ENCODE data around the gene TSHZ2. TPM values are rescaled to one million over a fixed set of nuclear protein-coding genes. Genes with fewer than 3 reads are reported as not detected.

The TSHZ2 gene
- total RNA-seq, 6 experiments from 2014 or later, result not detected

DNA sequence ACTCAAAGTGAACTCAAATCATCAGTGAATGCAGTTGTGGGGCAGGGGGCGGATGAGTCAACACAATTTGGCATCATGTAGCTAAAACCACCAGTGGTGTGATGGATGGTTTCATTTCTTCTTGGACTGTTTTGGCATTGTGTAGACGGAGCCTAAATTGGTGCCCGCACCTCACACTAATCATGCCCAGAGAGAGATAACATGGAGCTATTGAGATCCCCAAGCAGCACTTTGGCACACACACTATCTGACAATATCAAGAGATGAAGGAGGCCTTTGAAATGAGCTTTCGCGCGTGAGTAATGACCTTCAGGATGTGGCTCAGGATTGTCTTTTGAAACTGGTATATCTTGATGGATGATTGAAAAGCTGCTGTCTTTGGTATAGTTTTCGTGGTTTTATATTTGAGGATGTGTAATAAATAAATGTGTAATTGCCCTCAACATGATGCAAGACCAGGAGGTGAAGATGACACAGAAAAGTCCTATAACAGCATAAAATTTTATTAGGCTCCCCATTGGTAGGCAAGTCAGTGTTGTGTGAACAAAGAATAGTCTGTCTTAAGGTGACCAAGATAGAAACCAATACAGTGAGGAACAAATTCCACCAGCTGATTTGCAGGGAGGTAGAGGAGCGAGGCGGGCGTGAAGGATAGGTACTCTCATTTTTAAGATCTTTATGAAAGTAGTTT is 174.2 kb downstream of the TSHZ2 start:
- Mint-ChIP-seq H3K4me3 (no peak overlapping the region), H3K27me3 (ENCODE audit: insufficient read depth) (no peaks in the 10 kb centered on the region), H3K4me1 (ENCODE audit: low read depth) (no peaks in the 10 kb centered on the region), H3K27ac (no peak overlapping the region), H3K36me3 (ENCODE audit: low read depth) (no peaks in the 10 kb centered on the region), H3K9me3 (peaks cover 45% of the 10 kb centered on the region)
- DNase-seq, result no peak
- TF ChIP-seq, protein P1, sequence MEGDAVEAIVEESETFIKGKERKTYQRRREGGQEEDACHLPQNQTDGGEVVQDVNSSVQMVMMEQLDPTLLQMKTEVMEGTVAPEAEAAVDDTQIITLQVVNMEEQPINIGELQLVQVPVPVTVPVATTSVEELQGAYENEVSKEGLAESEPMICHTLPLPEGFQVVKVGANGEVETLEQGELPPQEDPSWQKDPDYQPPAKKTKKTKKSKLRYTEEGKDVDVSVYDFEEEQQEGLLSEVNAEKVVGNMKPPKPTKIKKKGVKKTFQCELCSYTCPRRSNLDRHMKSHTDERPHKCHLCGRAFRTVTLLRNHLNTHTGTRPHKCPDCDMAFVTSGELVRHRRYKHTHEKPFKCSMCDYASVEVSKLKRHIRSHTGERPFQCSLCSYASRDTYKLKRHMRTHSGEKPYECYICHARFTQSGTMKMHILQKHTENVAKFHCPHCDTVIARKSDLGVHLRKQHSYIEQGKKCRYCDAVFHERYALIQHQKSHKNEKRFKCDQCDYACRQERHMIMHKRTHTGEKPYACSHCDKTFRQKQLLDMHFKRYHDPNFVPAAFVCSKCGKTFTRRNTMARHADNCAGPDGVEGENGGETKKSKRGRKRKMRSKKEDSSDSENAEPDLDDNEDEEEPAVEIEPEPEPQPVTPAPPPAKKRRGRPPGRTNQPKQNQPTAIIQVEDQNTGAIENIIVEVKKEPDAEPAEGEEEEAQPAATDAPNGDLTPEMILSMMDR (IDR thresholded peaks at IDR 0.05), result no peak

DNA sequence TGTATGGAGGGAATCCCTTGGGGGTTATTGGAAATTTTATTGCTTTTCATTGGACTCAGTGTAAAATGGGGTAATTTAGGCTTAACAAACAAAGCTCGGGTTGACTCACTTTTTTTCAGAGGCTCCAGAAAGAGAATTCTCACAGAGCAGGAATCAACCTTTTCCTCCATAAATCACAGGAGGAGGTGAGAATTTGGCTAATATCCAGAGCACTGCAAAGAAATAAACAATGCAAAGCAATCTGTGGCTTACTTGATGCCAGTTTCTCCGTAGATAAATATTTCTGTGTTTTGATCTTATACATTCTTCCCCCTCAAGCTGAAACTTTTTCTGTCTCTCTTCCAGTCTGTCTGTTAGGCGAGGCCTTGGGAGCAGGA is 176.6 kb downstream of the TSHZ2 start:
- Mint-ChIP-seq H3K27me3 (ENCODE audit: insufficient read depth) (no peaks in the 10 kb centered on the region; the same call in 1 of the 2 replicates), H3K4me1 (ENCODE audit: low read depth) (no peaks in the 10 kb centered on the region), H3K27ac (no peak overlapping the region), H3K36me3 (ENCODE audit: low read depth) (no peaks in the 10 kb centered on the region), H3K9me3 (peaks cover 38% of the 10 kb centered on the region), H3K4me3 (no peak overlapping the region)
- TF ChIP-seq, protein P1 (IDR thresholded peaks at IDR 0.05), result no peak
- no peak for DNase-seq

DNA sequence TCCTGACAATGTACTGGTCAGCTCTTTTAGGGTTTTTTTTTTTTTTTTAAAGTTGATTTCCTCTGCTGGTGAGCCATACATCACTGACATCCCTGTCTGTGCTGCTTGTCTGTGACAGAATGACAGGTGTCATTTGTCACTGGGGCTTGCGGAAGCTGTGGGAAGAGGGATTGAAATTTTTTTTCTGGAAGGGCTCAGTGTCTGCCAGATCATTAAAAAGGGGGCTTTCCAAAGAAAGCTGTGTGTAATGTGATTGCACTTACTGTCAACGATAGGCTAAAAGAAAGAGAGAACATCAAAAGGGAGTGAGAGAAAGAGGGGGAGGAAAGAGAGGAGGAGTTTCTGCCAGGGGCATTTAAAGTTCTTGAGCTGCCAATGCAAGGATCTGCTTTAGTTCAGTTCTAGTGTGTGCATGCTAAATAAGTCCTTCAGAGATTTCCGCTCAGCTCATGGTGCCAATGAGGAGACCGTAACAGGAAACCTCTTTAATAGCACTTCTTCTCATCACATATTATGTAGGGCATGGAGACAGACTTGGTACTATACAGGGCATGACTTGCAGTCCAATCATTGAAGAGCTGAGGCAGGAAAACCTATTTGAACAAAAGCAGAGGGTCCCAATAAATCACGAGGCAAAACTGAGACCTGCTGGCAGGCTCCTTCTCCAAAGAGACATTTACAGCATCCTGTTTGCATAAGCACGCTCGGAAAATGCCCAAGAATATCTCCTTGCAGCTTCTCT is 177.2 kb downstream of the TSHZ2 start:
- no peaks in the 10 kb centered on the region for H3K36me3 Mint-ChIP-seq (ENCODE audit: low read depth)
- H3K27ac Mint-ChIP-seq, result no peak overlapping the region
- no peaks in the 10 kb centered on the region for H3K4me1 Mint-ChIP-seq (ENCODE audit: low read depth)
- TF ChIP-seq, protein P1 (IDR thresholded peaks at IDR 0.05), result no peak
- H3K9me3 Mint-ChIP-seq, result peaks cover 35% of the 10 kb centered on the region
- H3K27me3 Mint-ChIP-seq (ENCODE audit: insufficient read depth), result no peaks in the 10 kb centered on the region; the same call in 1 of the 2 replicates
- no peak overlapping the region for H3K4me3 Mint-ChIP-seq
- no peak for DNase-seq

DNA sequence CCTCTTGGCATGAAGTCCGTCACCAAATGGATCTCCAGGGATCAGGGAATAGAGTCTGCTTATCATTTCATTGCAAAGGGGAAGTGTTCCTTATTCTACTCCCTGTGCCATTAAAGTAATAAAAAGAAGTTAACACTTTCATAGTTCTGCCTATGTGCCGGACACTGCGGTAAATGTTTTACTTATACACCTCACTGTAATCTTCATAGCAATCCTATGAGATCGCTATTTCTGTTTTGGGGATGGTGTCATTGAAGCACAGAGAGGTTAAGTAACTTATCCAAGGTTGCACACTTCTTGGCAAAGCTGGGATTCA is 177.7 kb downstream of the TSHZ2 start:
- Mint-ChIP-seq H3K36me3 (ENCODE audit: low read depth) (no peaks in the 10 kb centered on the region), H3K27me3 (ENCODE audit: insufficient read depth) (no peaks in the 10 kb centered on the region; the same call in 1 of the 2 replicates), H3K4me1 (ENCODE audit: low read depth) (no peaks in the 10 kb centered on the region), H3K27ac (no peak overlapping the region), H3K9me3 (peaks cover 35% of the 10 kb centered on the region), H3K4me3 (no peak overlapping the region)
- no peak for DNase-seq
- TF ChIP-seq, protein P1 (IDR thresholded peaks at IDR 0.05), result no peak

DNA sequence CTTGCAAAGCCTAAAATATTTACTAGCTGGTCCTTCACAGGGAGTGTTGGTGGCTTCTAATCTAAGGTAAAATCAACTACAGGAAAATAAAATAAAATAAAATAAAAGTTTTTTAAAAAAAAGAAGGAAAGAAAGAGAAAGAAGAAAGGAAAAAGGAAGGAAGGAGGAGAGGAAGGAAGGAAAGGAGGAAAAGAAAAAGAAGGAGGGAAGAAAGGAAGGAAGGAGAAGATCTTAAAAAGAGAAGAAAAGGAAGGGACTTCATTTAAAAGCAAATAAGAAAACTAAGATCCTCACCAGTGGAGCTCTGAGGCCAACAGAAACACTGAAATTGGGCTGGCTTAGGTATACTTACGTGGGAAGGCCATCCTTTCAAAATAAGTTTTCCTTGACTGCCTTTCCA is 178.4 kb downstream of the TSHZ2 start:
- H3K27ac Mint-ChIP-seq, result no peak overlapping the region
- no peaks in the 10 kb centered on the region for H3K36me3 Mint-ChIP-seq (ENCODE audit: low read depth)
- H3K4me3 Mint-ChIP-seq, result no peak overlapping the region
- H3K4me1 Mint-ChIP-seq (ENCODE audit: low read depth), result no peaks in the 10 kb centered on the region
- no peak for DNase-seq
- no peaks in the 10 kb centered on the region; the same call in 1 of the 2 replicates for H3K27me3 Mint-ChIP-seq (ENCODE audit: insufficient read depth)
- TF ChIP-seq, protein P1 (IDR thresholded peaks at IDR 0.05), result no peak
- peaks cover 35% of the 10 kb centered on the region for H3K9me3 Mint-ChIP-seq
